OCI-LY7 (cell line): ENCODE measurements around the gene SMG6.

Source experiments
- CTCF ChIP-seq: fragments of 200-600 bp; sonication (generic); conservative IDR thresholded peaks from 2 replicates; pipeline ENCODE4 v1.5.1; 2014; ENCODE audit warnings: mild to moderate bottlenecking, antibody characterized with exemption, low read length, moderate library complexity, mixed read lengths
- EZH2phosphoT487 ChIP-seq: fragments of 200-600 bp; sonication (generic); IDR thresholded peaks from 2 replicates; pipeline ENCODE4 v1.6.1; 2018; ENCODE audit warnings: low read depth, borderline replicate concordance, mild to moderate bottlenecking, mixed run types, antibody characterized with exemption, low read length, moderate library complexity, mixed read lengths

DNA sequence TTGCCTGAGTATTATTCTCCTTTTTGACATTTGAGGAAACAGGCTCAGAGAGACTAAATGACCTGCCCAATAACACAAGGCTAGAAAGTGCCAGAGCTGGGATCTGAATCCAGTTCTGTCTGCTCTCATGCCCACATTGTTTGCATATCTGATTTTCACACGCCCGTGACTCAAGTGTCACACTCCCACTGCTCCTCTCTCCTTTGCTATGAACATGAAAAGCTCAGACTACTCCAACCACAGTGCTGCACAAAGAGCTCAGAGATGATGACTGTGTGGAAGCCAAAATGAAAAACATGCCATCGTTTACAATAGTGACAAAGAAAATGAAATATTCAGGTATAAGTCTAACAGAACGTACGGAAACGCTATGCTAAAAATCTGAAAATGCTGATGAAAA lies 107.9 kb downstream of the SMG6 start:
- no peak for TF ChIP-seq CTCF
- no peak for TF ChIP-seq EZH2phosphoT487
